ENCODE results near the gene ANGEL2. TPM values are rescaled to one million over a fixed set of nuclear protein-coding genes. Genes with fewer than 3 reads are reported as not detected.
A peak's percentile ranks its signal among the peaks of the same experiment; 100 is the strongest.

Gene ANGEL2
- total RNA-seq, 1 experiment from 2014 or later, result 25.5 TPM

DNA sequence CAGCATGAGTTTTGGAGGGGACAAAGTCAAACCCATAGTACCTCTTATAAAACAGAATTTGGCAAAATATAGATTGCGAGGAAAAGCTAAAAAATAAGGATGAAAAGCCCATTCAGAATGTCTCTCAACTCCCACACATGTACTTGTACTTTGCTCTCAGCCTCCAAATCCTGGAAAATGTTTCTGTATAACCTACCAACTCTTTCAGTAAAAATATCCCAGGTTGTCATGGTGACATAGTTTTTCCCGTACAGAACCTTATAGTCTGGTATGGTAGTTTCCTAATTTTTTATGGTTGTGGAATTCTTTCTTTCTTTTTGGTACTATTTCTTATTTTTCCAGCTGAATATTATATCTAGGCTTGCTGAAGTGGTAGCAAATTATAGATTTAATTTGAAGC is 19.9 kb upstream of the ANGEL2 start:
- ATAC-seq (no peak), DNase-seq (ENCODE audit: low read depth, low spot score) (no peak)
- no peak overlapping the region for H3K4me3 ChIP-seq (replicated peaks in 1 of 2; ENCODE audit: low read depth in 1 of 2, low read length in 2 of 2)
- ChIA-PET RAD21 (ENCODE audit: low non-redundant PET in 1 of 2, low total read pairs in 2 of 2, uncharacterized antibody in 2 of 2, unreplicated experiment in 2 of 2) (no interaction called here), POLR2A (no interaction called here), CTCF (no interaction called here)
- H3K9me3 ChIP-seq (ENCODE audit: control insufficient read depth in 1 of 2, insufficient read depth in 1 of 2, low read depth in 1 of 2, low read length in 2 of 2), result no peaks in the 10 kb centered on the region
- H3K9ac ChIP-seq (ENCODE audit: low read length), result no peak overlapping the region
- no peaks in the 10 kb centered on the region for H4K20me1 ChIP-seq (ENCODE audit: insufficient read depth)
- H2AFZ ChIP-seq (ENCODE audit: low read depth, low read length, poor library complexity, severe bottlenecking), result no peak overlapping the region
- no peak overlapping the region for H3K4me2 ChIP-seq (ENCODE audit: low read length)
- no peaks in the 10 kb centered on the region for H3K4me1 ChIP-seq (ENCODE audit: control insufficient read depth in 1 of 2, insufficient read depth in 2 of 2, low read length in 2 of 2)
- H3K9me2 ChIP-seq (ENCODE audit: insufficient read depth), result no peaks in the 10 kb centered on the region
- no peaks in the 10 kb centered on the region for H3K36me3 ChIP-seq (ENCODE audit: control insufficient read depth in 1 of 2, insufficient read depth in 2 of 2, low read length in 2 of 2)
- intact Hi-C loops (cut with micrococcal nuclease), result no loop called here
- TF ChIP-seq RAD21 (IDR thresholded peaks at IDR 0.05; ENCODE audit: low read depth), result no peak
- no peak overlapping the region for H3K27ac ChIP-seq (ENCODE audit: low read depth, low read length)
- H3K27me3 ChIP-seq (ENCODE audit: insufficient read depth, low read length), result no peaks in the 10 kb centered on the region
- BruUV-seq (replicated peaks), result no TSS peak
- H3K79me2 ChIP-seq (ENCODE audit: insufficient read depth, low read length), result no peaks in the 10 kb centered on the region

GRCh38 chr1:213034713-213035112 is 19.0 kb upstream of the ANGEL2 start:
- no peak for DNase-seq (ENCODE audit: low read depth, low spot score)
- ATAC-seq, result no peak
- ChIA-PET POLR2A (no interaction called here), RAD21 (ENCODE audit: low non-redundant PET in 1 of 2, low total read pairs in 2 of 2, uncharacterized antibody in 2 of 2, unreplicated experiment in 2 of 2) (no interaction called here), CTCF (no interaction called here)
- Histone ChIP-seq H2AFZ (ENCODE audit: low read depth, low read length, poor library complexity, severe bottlenecking) (peak overlapping the region; percentile 26), H3K9me2 (ENCODE audit: insufficient read depth) (no peaks in the 10 kb centered on the region), H3K4me1 (ENCODE audit: control insufficient read depth in 1 of 2, insufficient read depth in 2 of 2, low read length in 2 of 2) (no peaks in the 10 kb centered on the region), H3K4me2 (ENCODE audit: low read length) (no peak overlapping the region), H3K9me3 (ENCODE audit: control insufficient read depth in 1 of 2, insufficient read depth in 1 of 2, low read depth in 1 of 2, low read length in 2 of 2) (no peaks in the 10 kb centered on the region), H3K36me3 (ENCODE audit: control insufficient read depth in 1 of 2, insufficient read depth in 2 of 2, low read length in 2 of 2) (no peaks in the 10 kb centered on the region), H4K20me1 (ENCODE audit: insufficient read depth) (no peaks in the 10 kb centered on the region), H3K4me3 (replicated peaks in 1 of 2; ENCODE audit: low read depth in 1 of 2, low read length in 2 of 2) (no peak overlapping the region), H3K79me2 (ENCODE audit: insufficient read depth, low read length) (no peaks in the 10 kb centered on the region), H3K27ac (ENCODE audit: low read depth, low read length) (no peak overlapping the region), H3K27me3 (ENCODE audit: insufficient read depth, low read length) (no peaks in the 10 kb centered on the region), H3K9ac (ENCODE audit: low read length) (no peak overlapping the region)
- no peak for TF ChIP-seq EGR1 (IDR thresholded peaks at IDR 0.05; ENCODE audit: low read depth)
- no peak for TF ChIP-seq TCF7L2 (IDR thresholded peaks at IDR 0.05; ENCODE audit: borderline replicate concordance, extremely low read depth, insufficient read depth, insufficient read length)
- TF ChIP-seq CTCF (IDR thresholded peaks at IDR 0.05 in 2 of 3, conservative IDR thresholded peaks at IDR 0.05 in 1 of 3; ENCODE audit: borderline replicate concordance in 1 of 3, insufficient read depth in 1 of 3, low read depth in 2 of 3, low read length in 2 of 3), result no peak
- no peak for TF ChIP-seq CBX3 (IDR thresholded peaks at IDR 0.05; ENCODE audit: low read depth)
- TF ChIP-seq, protein P1, sequence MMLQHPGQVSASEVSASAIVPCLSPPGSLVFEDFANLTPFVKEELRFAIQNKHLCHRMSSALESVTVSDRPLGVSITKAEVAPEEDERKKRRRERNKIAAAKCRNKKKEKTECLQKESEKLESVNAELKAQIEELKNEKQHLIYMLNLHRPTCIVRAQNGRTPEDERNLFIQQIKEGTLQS (IDR thresholded peaks at IDR 0.05), result no peak
- intact Hi-C loops (cut with micrococcal nuclease), result no loop called here
- BruUV-seq (replicated peaks), result no TSS peak

Measured in HCT116 (cell line).